Measurements from ENCODE around the gene PANK3. TPM values are rescaled to one million over a fixed set of nuclear protein-coding genes. Genes with fewer than 3 reads are reported as not detected.

The PANK3 gene
- total RNA-seq, 1 experiment from 2014 or later = 79.7 TPM

DNA sequence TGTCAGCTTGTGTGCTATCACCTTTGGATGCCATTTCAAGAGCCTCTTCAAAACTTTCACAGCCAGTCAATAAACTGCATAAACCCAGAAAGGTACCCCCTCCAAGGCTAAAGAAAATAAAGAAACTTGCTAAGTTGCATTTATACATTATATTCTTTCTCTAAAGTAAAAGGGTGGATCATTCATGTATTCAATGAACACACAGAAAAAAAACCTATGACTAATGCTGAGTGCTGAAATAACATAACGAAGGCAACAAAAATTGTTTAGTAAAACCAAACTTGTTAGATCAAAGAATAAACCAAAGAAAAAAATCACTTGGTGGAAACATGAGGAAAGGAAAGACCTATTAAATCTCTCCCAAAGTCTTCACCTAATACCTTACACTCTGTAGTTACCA, 15.2 kb downstream of the PANK3 start:
- CTCF ChIA-PET = no interaction called here
- Histone ChIP-seq H3K27me3 (ENCODE audit: control insufficient read depth, insufficient read depth, low read length) (no peaks in the 10 kb centered on the region), H3K36me3 (ENCODE audit: control insufficient read depth, insufficient read depth, low read length) (peaks cover 48% of the 10 kb centered on the region), H3K27ac (ENCODE audit: low read length) (no peak overlapping the region), H3K4me3 (ENCODE audit: low read depth in 2 of 2, low read length in 2 of 2) (no peak overlapping the region), H3K9me3 (ENCODE audit: control insufficient read depth, insufficient read depth, low read depth, low read length) (no peaks in the 10 kb centered on the region), H3K4me1 (ENCODE audit: control insufficient read depth, insufficient read depth, low read length) (0 out of 2 replicates have a peak, but pooled peaks cover 4% of the 10 kb centered on the region)
- TF ChIP-seq, protein P1, sequence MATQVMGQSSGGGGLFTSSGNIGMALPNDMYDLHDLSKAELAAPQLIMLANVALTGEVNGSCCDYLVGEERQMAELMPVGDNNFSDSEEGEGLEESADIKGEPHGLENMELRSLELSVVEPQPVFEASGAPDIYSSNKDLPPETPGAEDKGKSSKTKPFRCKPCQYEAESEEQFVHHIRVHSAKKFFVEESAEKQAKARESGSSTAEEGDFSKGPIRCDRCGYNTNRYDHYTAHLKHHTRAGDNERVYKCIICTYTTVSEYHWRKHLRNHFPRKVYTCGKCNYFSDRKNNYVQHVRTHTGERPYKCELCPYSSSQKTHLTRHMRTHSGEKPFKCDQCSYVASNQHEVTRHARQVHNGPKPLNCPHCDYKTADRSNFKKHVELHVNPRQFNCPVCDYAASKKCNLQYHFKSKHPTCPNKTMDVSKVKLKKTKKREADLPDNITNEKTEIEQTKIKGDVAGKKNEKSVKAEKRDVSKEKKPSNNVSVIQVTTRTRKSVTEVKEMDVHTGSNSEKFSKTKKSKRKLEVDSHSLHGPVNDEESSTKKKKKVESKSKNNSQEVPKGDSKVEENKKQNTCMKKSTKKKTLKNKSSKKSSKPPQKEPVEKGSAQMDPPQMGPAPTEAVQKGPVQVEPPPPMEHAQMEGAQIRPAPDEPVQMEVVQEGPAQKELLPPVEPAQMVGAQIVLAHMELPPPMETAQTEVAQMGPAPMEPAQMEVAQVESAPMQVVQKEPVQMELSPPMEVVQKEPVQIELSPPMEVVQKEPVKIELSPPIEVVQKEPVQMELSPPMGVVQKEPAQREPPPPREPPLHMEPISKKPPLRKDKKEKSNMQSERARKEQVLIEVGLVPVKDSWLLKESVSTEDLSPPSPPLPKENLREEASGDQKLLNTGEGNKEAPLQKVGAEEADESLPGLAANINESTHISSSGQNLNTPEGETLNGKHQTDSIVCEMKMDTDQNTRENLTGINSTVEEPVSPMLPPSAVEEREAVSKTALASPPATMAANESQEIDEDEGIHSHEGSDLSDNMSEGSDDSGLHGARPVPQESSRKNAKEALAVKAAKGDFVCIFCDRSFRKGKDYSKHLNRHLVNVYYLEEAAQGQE (IDR thresholded peaks at IDR 0.05; ENCODE audit: insufficient read depth in 1 of 2, low read depth in 2 of 2, low read length in 1 of 2) = no peak
- TF ChIP-seq POLR2AphosphoS5 (IDR thresholded peaks at IDR 0.05; ENCODE audit: low read depth, low read length) (no peak), TCF7L2 (IDR thresholded peaks at IDR 0.05; ENCODE audit: low read depth, low read length) (no peak), SIN3A (IDR thresholded peaks at IDR 0.05; ENCODE audit: borderline replicate concordance, insufficient read depth, low read depth, low read length) (no peak)
- TF ChIP-seq, protein P2, sequence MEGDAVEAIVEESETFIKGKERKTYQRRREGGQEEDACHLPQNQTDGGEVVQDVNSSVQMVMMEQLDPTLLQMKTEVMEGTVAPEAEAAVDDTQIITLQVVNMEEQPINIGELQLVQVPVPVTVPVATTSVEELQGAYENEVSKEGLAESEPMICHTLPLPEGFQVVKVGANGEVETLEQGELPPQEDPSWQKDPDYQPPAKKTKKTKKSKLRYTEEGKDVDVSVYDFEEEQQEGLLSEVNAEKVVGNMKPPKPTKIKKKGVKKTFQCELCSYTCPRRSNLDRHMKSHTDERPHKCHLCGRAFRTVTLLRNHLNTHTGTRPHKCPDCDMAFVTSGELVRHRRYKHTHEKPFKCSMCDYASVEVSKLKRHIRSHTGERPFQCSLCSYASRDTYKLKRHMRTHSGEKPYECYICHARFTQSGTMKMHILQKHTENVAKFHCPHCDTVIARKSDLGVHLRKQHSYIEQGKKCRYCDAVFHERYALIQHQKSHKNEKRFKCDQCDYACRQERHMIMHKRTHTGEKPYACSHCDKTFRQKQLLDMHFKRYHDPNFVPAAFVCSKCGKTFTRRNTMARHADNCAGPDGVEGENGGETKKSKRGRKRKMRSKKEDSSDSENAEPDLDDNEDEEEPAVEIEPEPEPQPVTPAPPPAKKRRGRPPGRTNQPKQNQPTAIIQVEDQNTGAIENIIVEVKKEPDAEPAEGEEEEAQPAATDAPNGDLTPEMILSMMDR (IDR thresholded peaks at IDR 0.05) = no peak
- BruUV-seq (replicated peaks) = no TSS peak
- in situ Hi-C loops (cut with HindIII; ENCODE audit: low pct_unique_long_range_greater_than_20kb, low sequenced_read_pairs) (no loop called here), intact Hi-C loops (cut with micrococcal nuclease; ENCODE audit: unreplicated experiment) (no loop called here)
- POLR2A ChIA-PET = no interaction called here
- ATAC-seq (no peak), DNase-seq (ENCODE audit: low read depth, low spot score) (no peak)

DNA sequence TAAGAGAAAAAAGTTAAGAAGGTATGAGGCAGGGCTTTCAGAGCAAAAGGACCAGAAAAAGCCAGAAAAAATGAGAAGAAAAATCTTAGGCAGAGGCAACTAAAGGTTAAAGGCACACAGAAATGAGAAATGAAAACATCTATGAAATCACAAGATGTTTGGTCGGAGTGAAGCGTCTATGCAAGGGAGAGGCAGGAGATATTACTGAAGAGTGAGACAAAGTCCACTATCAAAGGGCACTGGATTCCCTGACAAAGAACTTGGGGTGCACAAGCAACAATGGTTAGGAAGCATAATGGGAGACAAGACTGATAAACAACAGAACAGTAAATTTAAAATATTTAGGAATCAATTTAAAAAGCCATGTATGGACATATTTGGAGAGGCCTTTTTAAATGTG, 16.9 kb downstream of the PANK3 start:
- no peaks in the 10 kb centered on the region for H3K9me3 ChIP-seq (ENCODE audit: control insufficient read depth, insufficient read depth, low read depth, low read length)
- intact Hi-C loops (cut with micrococcal nuclease; ENCODE audit: unreplicated experiment) (no loop called here), in situ Hi-C loops (cut with HindIII; ENCODE audit: low pct_unique_long_range_greater_than_20kb, low sequenced_read_pairs) (no loop called here)
- H3K4me1 ChIP-seq (ENCODE audit: control insufficient read depth, insufficient read depth, low read length) = 0 out of 2 replicates have a peak, but pooled peaks cover 4% of the 10 kb centered on the region
- TF ChIP-seq, protein P2 (IDR thresholded peaks at IDR 0.05) = no peak
- TF ChIP-seq TCF7L2 (IDR thresholded peaks at IDR 0.05; ENCODE audit: low read depth, low read length) = no peak
- TF ChIP-seq SIN3A (IDR thresholded peaks at IDR 0.05; ENCODE audit: borderline replicate concordance, insufficient read depth, low read depth, low read length) = no peak
- TF ChIP-seq, protein P1 (IDR thresholded peaks at IDR 0.05; ENCODE audit: insufficient read depth in 1 of 2, low read depth in 2 of 2, low read length in 1 of 2) = no peak
- no peak for TF ChIP-seq POLR2AphosphoS5 (IDR thresholded peaks at IDR 0.05; ENCODE audit: low read depth, low read length)
- no peak overlapping the region for H3K27ac ChIP-seq (ENCODE audit: low read length)
- ATAC-seq (no peak), DNase-seq (ENCODE audit: low read depth, low spot score) (no peak)
- POLR2A ChIA-PET = no interaction called here
- no peaks in the 10 kb centered on the region for H3K27me3 ChIP-seq (ENCODE audit: control insufficient read depth, insufficient read depth, low read length)
- CTCF ChIA-PET = interaction anchor here (0.7 kb wide), 1 partner anchor 265 kb away, joined by 4 read pairs; no protein-coding TSS in a partner anchor
- H3K4me3 ChIP-seq (ENCODE audit: low read depth in 2 of 2, low read length in 2 of 2) = no peak overlapping the region
- no TSS peak for BruUV-seq (replicated peaks)
- H3K36me3 ChIP-seq (ENCODE audit: control insufficient read depth, insufficient read depth, low read length) = peaks cover 53% of the 10 kb centered on the region
